ENCODE data around the gene MCF2. TPM values are rescaled to one million over a fixed set of nuclear protein-coding genes. Genes with fewer than 3 reads are reported as not detected.

Gene MCF2
- total and polyA plus RNA-seq, 2 of the 8 experiments (the other 6 are each of a cell fraction or from before 2014, with no cell fraction given), result 0.30 to 0.71 TPM

DNA sequence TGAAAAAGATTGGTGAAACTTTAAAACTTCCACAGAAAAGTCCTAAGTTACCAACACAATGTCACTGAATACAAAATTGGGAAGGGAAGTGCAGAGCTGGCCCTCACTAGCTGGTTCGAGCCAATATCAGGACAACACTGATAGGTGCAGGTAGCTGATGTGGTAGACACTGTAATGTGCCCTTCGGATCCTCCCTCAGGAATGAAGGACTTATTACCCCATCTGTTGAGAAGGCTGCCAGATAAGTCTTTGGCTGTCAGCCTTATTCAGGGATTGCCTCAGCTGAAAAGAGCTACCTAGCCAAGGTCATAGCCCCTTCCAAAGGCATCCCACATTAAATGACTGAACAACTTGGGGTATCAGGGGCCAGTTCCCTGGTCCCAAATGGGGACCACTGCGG is 5.3 kb downstream of the MCF2 start:
- H3K9me3 ChIP-seq (ENCODE audit: insufficient read depth in 2 of 2, low read depth in 1 of 2, low read length in 1 of 2), result no peaks in the 10 kb centered on the region
- no peaks in the 10 kb centered on the region for H3K36me3 ChIP-seq (ENCODE audit: control insufficient read depth in 2 of 4, insufficient read depth in 4 of 4, low read length in 3 of 4)
- no peak overlapping the region for H3K9ac ChIP-seq (replicated peaks in 1 of 4; ENCODE audit: extremely low read depth in 1 of 4, low read depth in 3 of 4, low read length in 3 of 4)
- no peak overlapping the region for H3K18ac ChIP-seq (ENCODE audit: extremely low read depth, low read length)
- no peak overlapping the region for H3K23ac ChIP-seq (ENCODE audit: insufficient read length)
- ChIA-PET POLR2A (ENCODE audit: partially characterized antibody) (no interaction called here), CTCF (ENCODE audit: partially characterized antibody) (no interaction called here)
- H2AK5ac ChIP-seq (ENCODE audit: low read depth, low read length), result no peak overlapping the region
- no peaks in the 10 kb centered on the region for H3K79me2 ChIP-seq (ENCODE audit: control insufficient read depth in 1 of 2, insufficient read depth in 2 of 2, low read length in 2 of 2)
- FAIRE-seq (no peak), DNase-seq (ENCODE audit: low read depth in 1 of 2, low spot score in 2 of 2) (no peak)
- no peaks in the 10 kb centered on the region for H3K79me1 ChIP-seq (ENCODE audit: low read depth, low read length)
- H4K91ac ChIP-seq (replicated peaks; ENCODE audit: insufficient read length, low read length), result no peak overlapping the region
- H3K4me3 ChIP-seq (ENCODE audit: extremely low read depth in 1 of 4, insufficient read depth in 2 of 4, low read depth in 3 of 4, low read length in 4 of 4), result no peak overlapping the region
- no peaks in the 10 kb centered on the region for H3K27me3 ChIP-seq (replicated peaks in 1 of 4; ENCODE audit: control insufficient read depth in 3 of 4, extremely low read depth in 1 of 4, insufficient read depth in 3 of 4, low read length in 3 of 4)
- no peak overlapping the region for H3K27ac ChIP-seq (ENCODE audit: low read depth, low read length)
- no peak overlapping the region for H2BK120ac ChIP-seq (replicated peaks; ENCODE audit: low read depth, low read length)
- no peak overlapping the region for H3K4me2 ChIP-seq (ENCODE audit: insufficient read depth in 1 of 2, low read depth in 2 of 2, low read length in 2 of 2)
- no peak overlapping the region for H3K4ac ChIP-seq (replicated peaks; ENCODE audit: insufficient read length, low read depth, low read length)
- TF ChIP-seq RNF2 (IDR thresholded peaks at IDR 0.05; ENCODE audit: borderline replicate concordance, low read depth, low read length, missing control alignments, poor library complexity, severe bottlenecking) (no peak), CHD1 (IDR thresholded peaks at IDR 0.05; ENCODE audit: low read depth, low read length) (no peak), MAFK (IDR thresholded peaks at IDR 0.05; ENCODE audit: low read depth, low read length) (no peak), JUND (IDR thresholded peaks at IDR 0.05; ENCODE audit: low read length) (no peak)
- TF ChIP-seq, protein P1, sequence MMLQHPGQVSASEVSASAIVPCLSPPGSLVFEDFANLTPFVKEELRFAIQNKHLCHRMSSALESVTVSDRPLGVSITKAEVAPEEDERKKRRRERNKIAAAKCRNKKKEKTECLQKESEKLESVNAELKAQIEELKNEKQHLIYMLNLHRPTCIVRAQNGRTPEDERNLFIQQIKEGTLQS (IDR thresholded peaks at IDR 0.05; ENCODE audit: insufficient read depth, low read depth, low read length), result no peak
- H4K20me1 ChIP-seq (replicated peaks in 1 of 2; ENCODE audit: control insufficient read depth in 1 of 2, insufficient read depth in 2 of 2, low read length in 2 of 2), result no peaks in the 10 kb centered on the region
- no peaks in the 10 kb centered on the region for H3K4me1 ChIP-seq (replicated peaks in 1 of 4; ENCODE audit: control insufficient read depth in 3 of 4, insufficient read depth in 4 of 4, low read length in 3 of 4)
- no peak overlapping the region for H2BK15ac ChIP-seq (ENCODE audit: low read length)
- no peak overlapping the region for H2BK20ac ChIP-seq (ENCODE audit: low read length)
- no peak overlapping the region for H4K5ac ChIP-seq (ENCODE audit: insufficient read length, low read depth, low read length)
- no peak overlapping the region for H2BK5ac ChIP-seq (ENCODE audit: low read depth, low read length)
- no peak overlapping the region for H2BK12ac ChIP-seq (ENCODE audit: low read depth, low read length)
- no peak overlapping the region for H4K8ac ChIP-seq (ENCODE audit: extremely low read depth, insufficient read depth, low read length)
- 93% methylated on average over 2 of the region's 3 CpGs; no CpG with 5 or more reads in 1 of the 2 experiments for WGBS, 2 experiments (ENCODE audit: extremely low coverage in 1 of 2, insufficient coverage in 1 of 2, insufficient read length in 1 of 2, insufficient replicate concordance in 2 of 2, low coverage in 1 of 2, low lambda C conversion rate in 2 of 2, missing lambda C conversion rate in 1 of 2)
- no peaks in the 10 kb centered on the region for H3K23me2 ChIP-seq (ENCODE audit: low read depth, low read length)
- no peak overlapping the region for H3K14ac ChIP-seq (ENCODE audit: insufficient read length)
- H3K56ac ChIP-seq (replicated peaks; ENCODE audit: insufficient read length, low read depth, low read length), result no peak overlapping the region
- no peak overlapping the region for H2AFZ ChIP-seq (ENCODE audit: low read length)
